Measurements from ENCODE around the gene FAH.

Gene FAH

GRCh38 chr15:80214910-80215309 lies 62.1 kb downstream of the FAH start:
- H2AFZ ChIP-seq (ENCODE audit: low read depth, low read length), result no peak overlapping the region
- no peaks in the 10 kb centered on the region for H3K9me3 ChIP-seq (ENCODE audit: insufficient read depth, low read length, severe bottlenecking)
- no peak overlapping the region for H3K4me3 ChIP-seq (ENCODE audit: low read depth in 1 of 2, low read length in 2 of 2)
- no peaks in the 10 kb centered on the region for H4K20me1 ChIP-seq (ENCODE audit: insufficient read depth, low read length)
- no peaks in the 10 kb centered on the region for H3K4me1 ChIP-seq (ENCODE audit: insufficient read depth, low read length)
- DNase-seq, result no peak
- no peak overlapping the region for H3K4me2 ChIP-seq (ENCODE audit: insufficient read depth, low read length)
- H3K79me2 ChIP-seq (ENCODE audit: insufficient read depth, low read length), result no peaks in the 10 kb centered on the region
- no peak overlapping the region for H3K9ac ChIP-seq (ENCODE audit: low read depth, low read length)
- H3K36me3 ChIP-seq (ENCODE audit: insufficient read depth, low read length), result no peaks in the 10 kb centered on the region
- H3K27me3 ChIP-seq (ENCODE audit: insufficient read depth, low read length, poor library complexity), result peaks cover 4% of the 10 kb centered on the region
- H3K27ac ChIP-seq (ENCODE audit: low read length), result no peak overlapping the region
- no peak for TF ChIP-seq CTCF (IDR thresholded peaks at IDR 0.05; ENCODE audit: borderline replicate concordance, extremely low read depth, low read length, poor library complexity, severe bottlenecking)
- TF ChIP-seq EZH2 (IDR thresholded peaks at IDR 0.05; ENCODE audit: borderline replicate concordance, low read depth, low read length, severe bottlenecking), result no peak
- ATAC-seq (ENCODE audit: insufficient read depth, low read depth), result no peak

DNA sequence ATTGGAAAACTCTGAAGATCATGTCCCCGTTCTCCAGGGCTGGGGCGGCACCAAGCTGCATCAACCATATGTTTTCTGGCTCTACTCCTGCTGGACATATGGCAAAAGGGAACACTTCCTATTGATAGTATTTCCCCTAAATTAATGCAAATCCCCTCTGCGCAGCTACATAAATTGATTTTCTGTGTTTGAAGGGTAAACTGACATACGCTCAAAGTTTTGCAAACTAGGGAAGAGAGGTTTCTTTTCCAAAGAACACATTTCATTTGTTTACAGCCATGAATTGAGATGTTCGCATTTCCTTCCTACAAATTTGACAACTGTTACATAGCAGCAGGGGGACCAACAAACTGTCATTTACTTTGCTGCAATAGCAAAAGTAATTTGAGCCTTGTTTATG lies 63.3 kb downstream of the FAH start:
- no peak overlapping the region for H3K4me3 ChIP-seq (ENCODE audit: low read depth in 1 of 2, low read length in 2 of 2)
- DNase-seq (no peak), ATAC-seq (ENCODE audit: insufficient read depth, low read depth) (no peak)
- no peaks in the 10 kb centered on the region for H3K79me2 ChIP-seq (ENCODE audit: insufficient read depth, low read length)
- H2AFZ ChIP-seq (ENCODE audit: low read depth, low read length), result no peak overlapping the region
- no peak overlapping the region for H3K4me2 ChIP-seq (ENCODE audit: insufficient read depth, low read length)
- no peaks in the 10 kb centered on the region for H3K36me3 ChIP-seq (ENCODE audit: insufficient read depth, low read length)
- no peak overlapping the region for H3K9ac ChIP-seq (ENCODE audit: low read depth, low read length)
- no peaks in the 10 kb centered on the region for H3K9me3 ChIP-seq (ENCODE audit: insufficient read depth, low read length, severe bottlenecking)
- no peak for TF ChIP-seq CTCF (IDR thresholded peaks at IDR 0.05; ENCODE audit: borderline replicate concordance, extremely low read depth, low read length, poor library complexity, severe bottlenecking)
- TF ChIP-seq EZH2 (IDR thresholded peaks at IDR 0.05; ENCODE audit: borderline replicate concordance, low read depth, low read length, severe bottlenecking), result no peak
- H3K27ac ChIP-seq (ENCODE audit: low read length), result no peak overlapping the region
- H3K4me1 ChIP-seq (ENCODE audit: insufficient read depth, low read length), result no peaks in the 10 kb centered on the region
- H3K27me3 ChIP-seq (ENCODE audit: insufficient read depth, low read length, poor library complexity), result peaks cover 4% of the 10 kb centered on the region
- no peaks in the 10 kb centered on the region for H4K20me1 ChIP-seq (ENCODE audit: insufficient read depth, low read length)

DNA sequence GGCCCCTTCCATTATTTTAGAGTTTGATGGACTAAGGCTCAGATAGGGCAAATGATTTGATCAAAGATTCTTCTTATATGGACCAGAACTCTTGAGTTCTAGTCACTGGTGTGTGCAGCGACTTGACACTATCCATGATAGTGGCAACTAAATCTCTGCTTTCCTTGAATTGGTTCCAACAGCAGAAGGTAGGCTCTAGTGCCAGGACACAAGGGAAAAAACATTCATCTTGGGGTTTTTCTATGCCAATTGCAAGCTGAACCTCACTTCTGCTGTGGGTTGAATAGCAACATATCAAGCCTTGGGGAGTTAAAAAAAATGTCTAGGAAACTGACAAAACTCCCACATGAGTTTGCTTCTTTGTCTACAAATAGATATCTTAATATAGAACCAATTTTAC lies 64.1 kb downstream of the FAH start:
- Histone ChIP-seq H3K9me3 (ENCODE audit: insufficient read depth, low read length, severe bottlenecking) (no peaks in the 10 kb centered on the region), H3K4me2 (ENCODE audit: insufficient read depth, low read length) (no peak overlapping the region), H4K20me1 (ENCODE audit: insufficient read depth, low read length) (no peaks in the 10 kb centered on the region), H3K27ac (ENCODE audit: low read length) (no peak overlapping the region), H2AFZ (ENCODE audit: low read depth, low read length) (no peak overlapping the region), H3K27me3 (ENCODE audit: insufficient read depth, low read length, poor library complexity) (peaks cover 4% of the 10 kb centered on the region), H3K4me3 (ENCODE audit: low read depth in 1 of 2, low read length in 2 of 2) (no peak overlapping the region), H3K9ac (ENCODE audit: low read depth, low read length) (no peak overlapping the region), H3K4me1 (ENCODE audit: insufficient read depth, low read length) (no peaks in the 10 kb centered on the region), H3K36me3 (ENCODE audit: insufficient read depth, low read length) (no peaks in the 10 kb centered on the region), H3K79me2 (ENCODE audit: insufficient read depth, low read length) (no peaks in the 10 kb centered on the region)
- DNase-seq, result no peak
- ATAC-seq (ENCODE audit: insufficient read depth, low read depth), result no peak
- no peak for TF ChIP-seq EZH2 (IDR thresholded peaks at IDR 0.05; ENCODE audit: borderline replicate concordance, low read depth, low read length, severe bottlenecking)

DNA sequence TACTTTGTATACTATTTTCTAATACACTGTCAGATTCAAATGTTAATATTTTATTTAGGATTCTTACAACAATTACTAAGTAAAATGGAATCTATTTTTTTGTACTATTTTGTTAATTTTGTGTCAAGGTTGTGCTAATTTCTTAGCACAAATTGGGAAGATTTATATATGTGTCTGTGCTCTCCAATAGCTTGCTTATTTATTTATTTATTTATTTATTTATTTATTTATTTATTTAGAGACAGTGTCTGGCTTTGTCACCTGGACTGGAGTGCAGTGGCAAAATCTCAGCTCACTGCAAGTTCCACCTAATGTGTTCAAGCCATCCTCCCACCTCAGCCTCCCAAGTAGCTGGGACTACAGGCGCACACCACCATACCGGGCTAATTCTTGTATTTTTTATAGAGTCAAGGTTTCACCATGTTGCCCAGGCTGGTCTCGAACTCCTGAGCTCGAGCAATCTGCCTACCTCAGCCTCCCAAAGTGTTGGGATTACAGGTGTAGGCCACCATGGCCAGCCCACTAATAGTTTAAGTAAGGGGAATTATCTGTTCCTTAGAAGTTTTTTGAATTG lies 64.6 kb downstream of the FAH start:
- TF ChIP-seq CTCF (IDR thresholded peaks at IDR 0.05; ENCODE audit: borderline replicate concordance, extremely low read depth, low read length, poor library complexity, severe bottlenecking) (no peak), EZH2 (IDR thresholded peaks at IDR 0.05; ENCODE audit: borderline replicate concordance, low read depth, low read length, severe bottlenecking) (no peak)

More for the DNA sequence above, 64.6 kb downstream of the FAH start:
- H3K27ac ChIP-seq (ENCODE audit: low read length), result no peak overlapping the region
- H3K4me3 ChIP-seq (ENCODE audit: low read depth in 1 of 2, low read length in 2 of 2), result no peak overlapping the region
- no peaks in the 10 kb centered on the region for H4K20me1 ChIP-seq (ENCODE audit: insufficient read depth, low read length)
- no peaks in the 10 kb centered on the region for H3K4me1 ChIP-seq (ENCODE audit: insufficient read depth, low read length)
- no peaks in the 10 kb centered on the region for H3K27me3 ChIP-seq (ENCODE audit: insufficient read depth, low read length, poor library complexity)
- H3K36me3 ChIP-seq (ENCODE audit: insufficient read depth, low read length), result no peaks in the 10 kb centered on the region
- no peak for DNase-seq
- no peaks in the 10 kb centered on the region for H3K79me2 ChIP-seq (ENCODE audit: insufficient read depth, low read length)
- no peak for ATAC-seq (ENCODE audit: insufficient read depth, low read depth)
- no peak overlapping the region for H3K4me2 ChIP-seq (ENCODE audit: insufficient read depth, low read length)
- no peaks in the 10 kb centered on the region for H3K9me3 ChIP-seq (ENCODE audit: insufficient read depth, low read length, severe bottlenecking)
- no peak overlapping the region for H2AFZ ChIP-seq (ENCODE audit: low read depth, low read length)
- H3K9ac ChIP-seq (ENCODE audit: low read depth, low read length), result no peak overlapping the region
